ENCODE measurements around the gene PRPH2.

GRCh38 chr6:42744351-42744893 lies 22.0 kb upstream of the PRPH2 start:
- TF ChIP-seq, protein P1, sequence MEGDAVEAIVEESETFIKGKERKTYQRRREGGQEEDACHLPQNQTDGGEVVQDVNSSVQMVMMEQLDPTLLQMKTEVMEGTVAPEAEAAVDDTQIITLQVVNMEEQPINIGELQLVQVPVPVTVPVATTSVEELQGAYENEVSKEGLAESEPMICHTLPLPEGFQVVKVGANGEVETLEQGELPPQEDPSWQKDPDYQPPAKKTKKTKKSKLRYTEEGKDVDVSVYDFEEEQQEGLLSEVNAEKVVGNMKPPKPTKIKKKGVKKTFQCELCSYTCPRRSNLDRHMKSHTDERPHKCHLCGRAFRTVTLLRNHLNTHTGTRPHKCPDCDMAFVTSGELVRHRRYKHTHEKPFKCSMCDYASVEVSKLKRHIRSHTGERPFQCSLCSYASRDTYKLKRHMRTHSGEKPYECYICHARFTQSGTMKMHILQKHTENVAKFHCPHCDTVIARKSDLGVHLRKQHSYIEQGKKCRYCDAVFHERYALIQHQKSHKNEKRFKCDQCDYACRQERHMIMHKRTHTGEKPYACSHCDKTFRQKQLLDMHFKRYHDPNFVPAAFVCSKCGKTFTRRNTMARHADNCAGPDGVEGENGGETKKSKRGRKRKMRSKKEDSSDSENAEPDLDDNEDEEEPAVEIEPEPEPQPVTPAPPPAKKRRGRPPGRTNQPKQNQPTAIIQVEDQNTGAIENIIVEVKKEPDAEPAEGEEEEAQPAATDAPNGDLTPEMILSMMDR (IDR thresholded peaks at IDR 0.05; ENCODE audit: extremely low read depth in 1 of 2, insufficient read depth in 1 of 2, low read depth in 1 of 2, low read length in 2 of 2), result no peak
- no peak for TF ChIP-seq EZH2 (IDR thresholded peaks at IDR 0.05; ENCODE audit: borderline replicate concordance, low read depth, low read length, severe bottlenecking)
- TF ChIP-seq POLR2A (IDR thresholded peaks at IDR 0.05; ENCODE audit: low read depth, low read length), result no peak
- no peak for TF ChIP-seq POLR2AphosphoS5 (IDR thresholded peaks at IDR 0.05; ENCODE audit: insufficient read depth, low read depth, low read length)
- TF ChIP-seq JUN (IDR thresholded peaks at IDR 0.05; ENCODE audit: borderline replicate concordance, insufficient read depth, insufficient read length, low read depth), result no peak
- TF ChIP-seq MAX (IDR thresholded peaks at IDR 0.05; ENCODE audit: insufficient read depth, insufficient read length), result no peak

All from endothelial cell of umbilical vein (primary cell).